HCT116 (cell line): ENCODE results near the gene BLID. TPM values are rescaled to one million over a fixed set of nuclear protein-coding genes. Genes with fewer than 3 reads are reported as not detected.

ENCODE experiments used
- ATAC-seq: fragments of 200-7000 bp; cut with Tn5 transposase; 2 replicates; pipeline ENCODE4 v1.9.1; 2020; ENCODE audit warnings: mild to moderate bottlenecking, moderate library complexity
- BruUV-seq: library from RNA; stranded (reverse); fragments of 400-500 nt; replicated peaks from 2 replicates; lab custom pipeline; 2021; lab: Mats Ljungman, UMichigan
- CTCF ChIA-PET: fragments of 300-600 bp; sonication (Branson Sonifier 250); formaldehyde crosslinking; loops from one replicate; lab custom pipeline; 2021; ENCODE audit warnings: antibody characterized with exemption; lab: Charles Lee
- POLR2A ChIA-PET: fragments of 300-600, 350-600 bp; sonication (Branson Sonifier 250); formaldehyde crosslinking; loops from one replicate; lab custom pipeline; 2021; ENCODE audit warnings: antibody characterized with exemption; lab: Charles Lee
- RAD21 ChIA-PET, 2 experiments: fragments of 300-600 bp; sonication (Branson Sonifier 250); formaldehyde crosslinking; loops; one replicate each; lab custom pipeline; 2023; ENCODE audit warnings: low total read pairs in 2 of 2; ENCODE audit not compliant: uncharacterized antibody in 2 of 2, unreplicated experiment in 2 of 2, low non-redundant PET in 1 of 2; lab: Charles Lee
- DNase-seq: peaks from one replicate; pipeline ENCODE4 v3.0.0-alpha.2; 2010; ENCODE audit warnings: low read depth, low spot score
- H2AFZ ChIP-seq: fragments of 200-600 bp; shearing (Covaris generic), sonication (generic); 2 replicates; pipeline ENCODE4 v1.6.1; 2017; ENCODE audit warnings: low read depth, mixed run types, mixed read lengths, antibody characterized with exemption, low read length; ENCODE audit not compliant: poor library complexity, severe bottlenecking
- H3K27ac ChIP-seq: 2 replicates; pipeline ENCODE4 v1.5.1; 2012; ENCODE audit warnings: low read depth, low read length
- H3K27me3 ChIP-seq: fragments of 200-600 bp; sonication (generic); 2 replicates; pipeline ENCODE4 v1.6.1; 2016; ENCODE audit warnings: mixed run types, low read length, mixed read lengths; ENCODE audit not compliant: insufficient read depth
- H3K36me3 ChIP-seq, 2 experiments: fragments of 200-500 bp in 1 of 2; fragments of 200-600 bp in 1 of 2; sonication (Bioruptor generic) in 1 of 2; sonication (generic) in 1 of 2; 2 replicates each; pipeline versions ENCODE4 v1.5.1 to v1.6.1; 2014 to 2016; ENCODE audit warnings: low read length in 2 of 2, inconsistent platforms in 1 of 2, mixed read lengths in 1 of 2, mixed run types in 1 of 2; ENCODE audit not compliant: insufficient read depth in 2 of 2, control insufficient read depth in 1 of 2
- H3K4me1 ChIP-seq, 2 experiments: fragments of 200-600 bp in 1 of 2; sonication (generic) in 1 of 2; 2 replicates each; pipeline versions ENCODE4 v1.5.1 to v1.6.1; 2012 to 2017; ENCODE audit warnings: low read length in 2 of 2, inconsistent platforms in 1 of 2, mild to moderate bottlenecking in 1 of 2, mixed read lengths in 1 of 2, mixed run types in 1 of 2, moderate library complexity in 1 of 2; ENCODE audit not compliant: insufficient read depth in 2 of 2, control insufficient read depth in 1 of 2
- H3K4me2 ChIP-seq: fragments of 200-600 bp; sonication (generic); 2 replicates; pipeline ENCODE4 v1.6.1; 2017; ENCODE audit warnings: mixed run types, low read length, mixed read lengths
- H3K4me3 ChIP-seq, 2 experiments: fragments of 200-600 bp in 1 of 2; sonication (generic) in 1 of 2; replicated peaks in 1 of 2; 2 replicates each; pipeline ENCODE4 v1.5.1; 2011 to 2016; ENCODE audit warnings: low read length in 2 of 2, control low read depth in 1 of 2, low read depth in 1 of 2, mild to moderate bottlenecking in 1 of 2, mixed read lengths in 1 of 2, mixed run types in 1 of 2
- H3K79me2 ChIP-seq: fragments of 200-600 bp; sonication (generic); 2 replicates; pipeline ENCODE4 v1.6.1; 2017; ENCODE audit warnings: mild to moderate bottlenecking, mixed run types, low read length, moderate library complexity, mixed read lengths; ENCODE audit not compliant: insufficient read depth
- H3K9ac ChIP-seq: fragments of 200-600 bp; sonication (generic); 2 replicates; pipeline ENCODE4 v1.6.1; 2016; ENCODE audit warnings: low read length, mixed read lengths
- H3K9me2 ChIP-seq: fragments of 200-600 bp; sonication (generic), shearing (Covaris generic); 2 replicates; pipeline ENCODE4 v1.6.1; 2017; ENCODE audit warnings: mixed run types, mild to moderate bottlenecking, moderate library complexity; ENCODE audit not compliant: insufficient read depth
- H3K9me3 ChIP-seq, 2 experiments: fragments of 200-500 bp in 1 of 2; fragments of 200-600 bp in 1 of 2; sonication (Bioruptor generic) in 1 of 2; sonication (generic) in 1 of 2; 2 replicates each; pipeline ENCODE4 v1.6.1; 2014 to 2017; ENCODE audit warnings: low read length in 2 of 2, mixed read lengths in 2 of 2, inconsistent platforms in 1 of 2, low read depth in 1 of 2, mild to moderate bottlenecking in 1 of 2, mixed run types in 1 of 2, moderate library complexity in 1 of 2; ENCODE audit not compliant: control insufficient read depth in 1 of 2, insufficient read depth in 1 of 2
- H4K20me1 ChIP-seq: fragments of 200-600 bp; sonication (generic), shearing (Covaris generic); 2 replicates; pipeline ENCODE4 v1.6.1; 2017; ENCODE audit warnings: mixed run types, mild to moderate bottlenecking, moderate library complexity; ENCODE audit not compliant: insufficient read depth
- ATF3 ChIP-seq: IDR thresholded peaks from 2 replicates; pipeline ENCODE4 v1.6.1; 2012
- CBX3 ChIP-seq: IDR thresholded peaks from 2 replicates; pipeline ENCODE4 v1.6.1; 2012; ENCODE audit warnings: low read depth
- CTCF ChIP-seq, 3 experiments: fragments of 200-600 bp in 1 of 3; sonication (generic) in 1 of 3; IDR thresholded peaks in 2 of 3; conservative IDR thresholded peaks in 1 of 3; 2 replicates each; pipeline ENCODE4 v1.5.1; 2012 to 2017; ENCODE audit warnings: low read depth in 2 of 3, low read length in 2 of 3, antibody characterized with exemption in 1 of 3, borderline replicate concordance in 1 of 3, control low read depth in 1 of 3, mild to moderate bottlenecking in 1 of 3, mixed read lengths in 1 of 3, mixed run types in 1 of 3, moderate library complexity in 1 of 3; ENCODE audit not compliant: insufficient read depth in 1 of 3
- EGR1 ChIP-seq: IDR thresholded peaks from 2 replicates; pipeline ENCODE4 v1.6.1; 2012; ENCODE audit warnings: low read depth
- EZH2 ChIP-seq: fragments of 200-600 bp; sonication (generic); IDR thresholded peaks from 2 replicates; pipeline ENCODE4 v1.6.1; 2017; ENCODE audit warnings: antibody characterized with exemption, mixed run types
- EZH2phosphoT487 ChIP-seq: fragments of 200-600 bp; IDR thresholded peaks from 2 replicates; pipeline ENCODE4 v1.6.1; 2018; ENCODE audit warnings: antibody characterized with exemption, borderline replicate concordance
- FOSL1 ChIP-seq: IDR thresholded peaks from 2 replicates; pipeline ENCODE4 v1.6.1; 2012; ENCODE audit warnings: low read depth
- POLR2A ChIP-seq: IDR thresholded peaks from 2 replicates; pipeline ENCODE4 v1.7.0; 2011; ENCODE audit warnings: borderline replicate concordance; ENCODE audit not compliant: insufficient read depth, insufficient read length; ENCODE audit errors: extremely low read depth
- POLR2AphosphoS5 ChIP-seq: IDR thresholded peaks from 2 replicates; pipeline ENCODE4 v1.6.1; 2011; ENCODE audit warnings: mild to moderate bottlenecking, low read depth, low read length, moderate library complexity
- SIN3A ChIP-seq: IDR thresholded peaks from 2 replicates; pipeline ENCODE4 v1.6.1; 2012; ENCODE audit warnings: low read depth
- SP1 ChIP-seq: IDR thresholded peaks from 2 replicates; pipeline ENCODE4 v1.6.1; 2012; ENCODE audit warnings: low read depth
- TCF7L2 ChIP-seq: IDR thresholded peaks from 2 replicates; pipeline ENCODE4 v1.7.0; 2011; ENCODE audit warnings: borderline replicate concordance, inconsistent platforms; ENCODE audit not compliant: insufficient read depth, insufficient read length; ENCODE audit errors: extremely low read depth
- YY1 ChIP-seq: IDR thresholded peaks from 2 replicates; pipeline ENCODE4 v1.6.1; 2011; ENCODE audit warnings: low read length, low read depth, moderate library complexity, mild to moderate bottlenecking; ENCODE audit not compliant: insufficient replicate concordance; ENCODE audit errors: extremely low read depth
- ZFX ChIP-seq: fragments of 450-650 bp; IDR thresholded peaks from 2 replicates; pipeline ENCODE4 v1.6.1; 2017
- ZNF274 ChIP-seq: fragments of 200-500 bp; sonication (Bioruptor generic); IDR thresholded peaks from 2 replicates; pipeline ENCODE4 v1.6.1; 2014; ENCODE audit warnings: mild to moderate bottlenecking, low read depth, low read length, inconsistent platforms
- intact Hi-C: fragments of 100-400 bp; cut with micrococcal nuclease; formaldehyde crosslinking; loops from 2 replicates; pipeline ENCODE4 v1.10.0; 2022
- total RNA-seq: library from RNA; stranded (reverse); gene quantifications from one replicate; pipeline ENCODE4 v1.2.1, GENCODE V29; 2021; ENCODE audit not compliant: unreplicated experiment
- TF ChIP-seq, protein P1 (sequence below): IDR thresholded peaks from 2 replicates; pipeline ENCODE4 v1.6.1; 2011; ENCODE audit warnings: mild to moderate bottlenecking, low read length, moderate library complexity; ENCODE audit not compliant: insufficient replicate concordance; ENCODE audit errors: extremely low read depth

BLID gene
- total RNA-seq, 1 experiment from 2014 or later: 8.9 TPM

GRCh38 chr11:122157653-122158161 is 41.7 kb upstream of the BLID start:
- intact Hi-C loops: loop anchor here (2.0 kb wide), 1 partner anchor 45 kb away; no protein-coding TSS in a partner anchor
- ChIA-PET CTCF (interaction anchor here (1.3 kb wide), 1 partner anchor 503 kb away, joined by 3 read pairs; no protein-coding TSS in a partner anchor), POLR2A (interaction anchor here (1.0 to 3.4 kb wide), 11 partner anchors 10 to 44 kb away, joined by 3 to 24 read pairs (median 9); no protein-coding TSS in a partner anchor), RAD21 (no interaction called here)
- H3K36me3 ChIP-seq: peaks cover 0 to 24% of the 10 kb centered on the region in 2 experiments; a peak in 3 of 4 replicates
- no peaks in the 10 kb centered on the region for H3K9me2 ChIP-seq
- no peaks in the 10 kb centered on the region for H3K9me3 ChIP-seq
- H3K4me3 ChIP-seq: peak overlapping the region; percentile 32 to 54
- DNase-seq (no peak), ATAC-seq (no peak)
- H3K27me3 ChIP-seq: no peaks in the 10 kb centered on the region
- peaks cover 100% of the 10 kb centered on the region for H3K79me2 ChIP-seq
- BruUV-seq: no TSS peak
- no peaks in the 10 kb centered on the region for H4K20me1 ChIP-seq
- peaks cover 86 to 100% of the 10 kb centered on the region in 2 experiments for H3K4me1 ChIP-seq
- no peak overlapping the region for H2AFZ ChIP-seq
- peak overlapping the region; percentile 95 for H3K27ac ChIP-seq
- peak overlapping the region; percentile 78 for H3K9ac ChIP-seq
- H3K4me2 ChIP-seq: peak overlapping the region; percentile 74
- TF ChIP-seq CTCF (IDR thresholded peaks at IDR 0.05 in 2 of 3, conservative IDR thresholded peaks at IDR 0.05 in 1 of 3; ENCODE audit: borderline replicate concordance in 1 of 3, insufficient read depth in 1 of 3, low read depth in 2 of 3, low read length in 2 of 3) (no peak), FOSL1 (0 out of 2 replicates have a peak, but pooled peaks have one; percentile 0), EZH2 (no peak), TCF7L2 (no peak), POLR2A (peak; percentile 9), YY1 (no peak), POLR2AphosphoS5 (0 out of 2 replicates have a peak, but pooled peaks have one; percentile 47), SP1 (no peak), ATF3 (no peak), SIN3A (0 out of 2 replicates have a peak, but pooled peaks have one; percentile 2), CBX3 (no peak), EZH2phosphoT487 (no peak), EGR1 (no peak), ZFX (no peak), ZNF274 (no peak)
- TF ChIP-seq, protein P1, sequence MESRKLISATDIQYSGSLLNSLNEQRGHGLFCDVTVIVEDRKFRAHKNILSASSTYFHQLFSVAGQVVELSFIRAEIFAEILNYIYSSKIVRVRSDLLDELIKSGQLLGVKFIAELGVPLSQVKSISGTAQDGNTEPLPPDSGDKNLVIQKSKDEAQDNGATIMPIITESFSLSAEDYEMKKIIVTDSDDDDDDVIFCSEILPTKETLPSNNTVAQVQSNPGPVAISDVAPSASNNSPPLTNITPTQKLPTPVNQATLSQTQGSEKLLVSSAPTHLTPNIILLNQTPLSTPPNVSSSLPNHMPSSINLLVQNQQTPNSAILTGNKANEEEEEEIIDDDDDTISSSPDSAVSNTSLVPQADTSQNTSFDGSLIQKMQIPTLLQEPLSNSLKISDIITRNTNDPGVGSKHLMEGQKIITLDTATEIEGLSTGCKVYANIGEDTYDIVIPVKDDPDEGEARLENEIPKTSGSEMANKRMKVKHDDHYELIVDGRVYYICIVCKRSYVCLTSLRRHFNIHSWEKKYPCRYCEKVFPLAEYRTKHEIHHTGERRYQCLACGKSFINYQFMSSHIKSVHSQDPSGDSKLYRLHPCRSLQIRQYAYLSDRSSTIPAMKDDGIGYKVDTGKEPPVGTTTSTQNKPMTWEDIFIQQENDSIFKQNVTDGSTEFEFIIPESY: no peak
